ENCODE measurements around the gene MUC12.

DNA sequence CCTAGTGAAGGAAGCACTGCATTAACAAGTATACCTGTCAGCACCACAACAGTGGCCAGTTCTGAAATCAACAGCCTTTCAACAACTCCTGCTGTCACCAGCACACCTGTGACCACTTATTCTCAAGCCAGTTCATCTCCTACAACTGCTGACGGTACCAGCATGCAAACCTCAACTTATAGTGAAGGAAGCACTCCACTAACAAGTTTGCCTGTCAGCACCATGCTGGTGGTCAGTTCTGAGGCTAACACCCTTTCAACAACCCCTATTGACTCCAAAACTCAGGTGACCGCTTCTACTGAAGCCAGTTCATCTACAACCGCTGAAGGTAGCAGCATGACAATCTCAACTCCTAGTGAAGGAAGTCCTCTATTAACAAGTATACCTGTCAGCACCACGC lies 66.6 kb downstream of the MUC12 start:
- TF ChIP-seq, protein P1, sequence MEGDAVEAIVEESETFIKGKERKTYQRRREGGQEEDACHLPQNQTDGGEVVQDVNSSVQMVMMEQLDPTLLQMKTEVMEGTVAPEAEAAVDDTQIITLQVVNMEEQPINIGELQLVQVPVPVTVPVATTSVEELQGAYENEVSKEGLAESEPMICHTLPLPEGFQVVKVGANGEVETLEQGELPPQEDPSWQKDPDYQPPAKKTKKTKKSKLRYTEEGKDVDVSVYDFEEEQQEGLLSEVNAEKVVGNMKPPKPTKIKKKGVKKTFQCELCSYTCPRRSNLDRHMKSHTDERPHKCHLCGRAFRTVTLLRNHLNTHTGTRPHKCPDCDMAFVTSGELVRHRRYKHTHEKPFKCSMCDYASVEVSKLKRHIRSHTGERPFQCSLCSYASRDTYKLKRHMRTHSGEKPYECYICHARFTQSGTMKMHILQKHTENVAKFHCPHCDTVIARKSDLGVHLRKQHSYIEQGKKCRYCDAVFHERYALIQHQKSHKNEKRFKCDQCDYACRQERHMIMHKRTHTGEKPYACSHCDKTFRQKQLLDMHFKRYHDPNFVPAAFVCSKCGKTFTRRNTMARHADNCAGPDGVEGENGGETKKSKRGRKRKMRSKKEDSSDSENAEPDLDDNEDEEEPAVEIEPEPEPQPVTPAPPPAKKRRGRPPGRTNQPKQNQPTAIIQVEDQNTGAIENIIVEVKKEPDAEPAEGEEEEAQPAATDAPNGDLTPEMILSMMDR (IDR thresholded peaks at IDR 0.05): no peak
- no peak for TF ChIP-seq POLR2A (IDR thresholded peaks at IDR 0.05)

Measured in gastroesophageal sphincter (tissue), 3 donors.